ENCODE data around the gene CLTA. TPM values are rescaled to one million over a fixed set of nuclear protein-coding genes. Genes with fewer than 3 reads are reported as not detected.

Gene CLTA
- polyA plus RNA-seq, 1 experiment: 197 TPM

- no peaks in the 10 kb centered on the region for H3K27me3 ChIP-seq (ENCODE audit: control insufficient read depth, insufficient read depth, low read length)
- POLR2A ChIA-PET: no interaction called here
- no peak for DNase-seq (ENCODE audit: low read depth)
- H3K4me3 ChIP-seq (ENCODE audit: low read depth, low read length): no peak within 1 kb of the TSS
- TF ChIP-seq, protein P1, sequence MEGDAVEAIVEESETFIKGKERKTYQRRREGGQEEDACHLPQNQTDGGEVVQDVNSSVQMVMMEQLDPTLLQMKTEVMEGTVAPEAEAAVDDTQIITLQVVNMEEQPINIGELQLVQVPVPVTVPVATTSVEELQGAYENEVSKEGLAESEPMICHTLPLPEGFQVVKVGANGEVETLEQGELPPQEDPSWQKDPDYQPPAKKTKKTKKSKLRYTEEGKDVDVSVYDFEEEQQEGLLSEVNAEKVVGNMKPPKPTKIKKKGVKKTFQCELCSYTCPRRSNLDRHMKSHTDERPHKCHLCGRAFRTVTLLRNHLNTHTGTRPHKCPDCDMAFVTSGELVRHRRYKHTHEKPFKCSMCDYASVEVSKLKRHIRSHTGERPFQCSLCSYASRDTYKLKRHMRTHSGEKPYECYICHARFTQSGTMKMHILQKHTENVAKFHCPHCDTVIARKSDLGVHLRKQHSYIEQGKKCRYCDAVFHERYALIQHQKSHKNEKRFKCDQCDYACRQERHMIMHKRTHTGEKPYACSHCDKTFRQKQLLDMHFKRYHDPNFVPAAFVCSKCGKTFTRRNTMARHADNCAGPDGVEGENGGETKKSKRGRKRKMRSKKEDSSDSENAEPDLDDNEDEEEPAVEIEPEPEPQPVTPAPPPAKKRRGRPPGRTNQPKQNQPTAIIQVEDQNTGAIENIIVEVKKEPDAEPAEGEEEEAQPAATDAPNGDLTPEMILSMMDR (IDR thresholded peaks at IDR 0.05; ENCODE audit: insufficient read depth, low read depth, low read length): no peak
- CTCF ChIA-PET: interaction anchor here (4.5 to 7.4 kb wide), 2 partner anchors 21 to 67 kb away, joined by 32 to 43 read pairs; partner anchors contain the start of gene CLTA
- H3K36me3 ChIP-seq (ENCODE audit: control insufficient read depth, insufficient read depth, low read length): no peaks in the 10 kb centered on the region; the same call in 1 of the 2 replicates
Observed at GRCh38 chr9:36169166-36169565, 21.6 kb upstream of the CLTA start, which contains the start of gene CCIN. Gene CCIN, plus strand, starts transcription at chr9:36169388. Its CDS starts 115 bp downstream, at chr9:36169503.

DNA sequence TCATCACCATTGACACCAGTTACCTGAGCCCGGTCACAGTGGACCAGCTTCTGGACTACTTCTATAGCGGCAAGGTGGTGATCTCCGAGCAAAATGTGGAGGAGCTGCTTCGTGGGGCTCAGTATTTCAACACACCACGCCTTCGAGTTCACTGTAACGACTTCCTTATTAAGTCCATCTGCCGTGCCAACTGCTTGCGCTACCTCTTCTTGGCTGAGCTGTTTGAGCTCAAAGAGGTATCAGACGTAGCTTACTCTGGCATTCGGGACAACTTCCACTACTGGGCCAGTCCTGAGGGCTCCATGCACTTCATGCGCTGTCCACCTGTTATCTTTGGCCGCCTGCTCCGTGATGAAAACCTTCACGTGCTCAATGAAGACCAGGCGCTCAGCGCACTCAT, 21.0 kb upstream of the CLTA start:
- TF ChIP-seq, protein P1 (IDR thresholded peaks at IDR 0.05; ENCODE audit: insufficient read depth, low read depth, low read length): no peak
- Histone ChIP-seq H3K36me3 (ENCODE audit: control insufficient read depth, insufficient read depth, low read length) (no peaks in the 10 kb centered on the region; the same call in 1 of the 2 replicates), H3K4me3 (ENCODE audit: low read depth, low read length) (no peak overlapping the region), H3K27me3 (ENCODE audit: control insufficient read depth, insufficient read depth, low read length) (no peaks in the 10 kb centered on the region)
- POLR2A ChIA-PET: no interaction called here
- CTCF ChIA-PET: interaction anchor here (7.4 kb wide), 1 partner anchor 21 kb away, joined by 43 read pairs; the partner anchor contains the start of gene CLTA
- DNase-seq (ENCODE audit: low read depth): no peak

DNA sequence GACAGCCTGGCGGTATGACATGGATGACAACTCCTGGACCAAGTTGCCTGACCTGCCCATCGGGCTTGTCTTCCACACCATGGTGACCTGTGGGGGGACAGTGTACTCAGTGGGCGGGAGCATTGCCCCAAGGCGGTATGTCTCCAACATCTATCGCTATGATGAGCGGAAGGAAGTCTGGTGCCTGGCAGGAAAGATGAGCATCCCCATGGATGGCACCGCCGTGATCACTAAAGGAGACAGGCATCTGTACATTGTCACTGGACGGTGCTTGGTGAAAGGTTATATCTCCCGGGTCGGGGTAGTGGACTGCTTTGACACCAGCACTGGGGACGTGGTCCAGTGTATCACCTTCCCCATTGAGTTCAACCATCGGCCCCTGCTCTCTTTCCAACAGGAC, 20.2 kb upstream of the CLTA start:
- ChIA-PET CTCF (interaction anchor here (7.4 kb wide), 1 partner anchor 20 kb away, joined by 43 read pairs; the partner anchor contains the start of gene CLTA), POLR2A (no interaction called here)
- DNase-seq (ENCODE audit: low read depth): no peak
- Histone ChIP-seq H3K27me3 (ENCODE audit: control insufficient read depth, insufficient read depth, low read length) (no peaks in the 10 kb centered on the region), H3K4me3 (ENCODE audit: low read depth, low read length) (no peak overlapping the region), H3K36me3 (ENCODE audit: control insufficient read depth, insufficient read depth, low read length) (no peaks in the 10 kb centered on the region; the same call in 1 of the 2 replicates)
- TF ChIP-seq, protein P1 (IDR thresholded peaks at IDR 0.05; ENCODE audit: insufficient read depth, low read depth, low read length): no peak

DNA sequence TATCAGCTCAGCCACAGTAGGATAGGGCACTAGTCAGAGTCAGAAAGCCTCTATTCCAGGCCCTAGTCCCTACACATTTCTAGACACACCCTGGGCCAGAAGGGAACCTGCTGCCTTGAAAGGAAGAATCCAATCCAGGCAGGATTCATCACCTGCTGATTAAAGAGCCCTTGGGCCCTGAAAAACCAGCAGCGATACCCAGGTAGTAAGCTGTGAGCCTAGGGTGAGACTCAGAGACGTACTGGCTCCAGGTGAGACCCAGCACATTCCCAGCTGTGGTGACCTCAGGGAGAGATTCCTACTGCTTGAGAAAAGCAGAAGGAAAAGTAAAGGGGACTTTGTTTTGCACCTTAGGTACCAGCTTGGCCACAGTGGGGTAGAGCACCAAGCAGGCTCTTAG, 16.9 kb upstream of the CLTA start:
- H3K36me3 ChIP-seq (ENCODE audit: control insufficient read depth, insufficient read depth, low read length): no peaks in the 10 kb centered on the region; the same call in 1 of the 2 replicates
- no peak for DNase-seq (ENCODE audit: low read depth)
- TF ChIP-seq, protein P1 (IDR thresholded peaks at IDR 0.05; ENCODE audit: insufficient read depth, low read depth, low read length): no peak
- no peak overlapping the region for H3K4me3 ChIP-seq (ENCODE audit: low read depth, low read length)
- CTCF ChIA-PET: interaction anchor here (0.7 to 2.2 kb wide), 5 partner anchors 7 to 146 kb away, joined by 3 to 12 read pairs (median 5); no protein-coding TSS in a partner anchor
- H3K27me3 ChIP-seq (ENCODE audit: control insufficient read depth, insufficient read depth, low read length): no peaks in the 10 kb centered on the region
- POLR2A ChIA-PET: no interaction called here

- Histone ChIP-seq H3K4me3 (ENCODE audit: low read depth, low read length) (no peak overlapping the region), H3K36me3 (ENCODE audit: control insufficient read depth, insufficient read depth, low read length) (no peaks in the 10 kb centered on the region; the same call in 1 of the 2 replicates), H3K27me3 (ENCODE audit: control insufficient read depth, insufficient read depth, low read length) (no peaks in the 10 kb centered on the region)
- DNase-seq (ENCODE audit: low read depth): no peak
- ChIA-PET CTCF (interaction anchor here (1.7 to 2.2 kb wide), 4 partner anchors 8 to 16 kb away, joined by 5 to 12 read pairs (median 7); partner anchors contain the start of gene CLTA), POLR2A (no interaction called here)
- TF ChIP-seq, protein P1 (IDR thresholded peaks at IDR 0.05; ENCODE audit: insufficient read depth, low read depth, low read length): no peak
Observed at GRCh38 chr9:36174271-36174670, 16.4 kb upstream of the CLTA start.

All from BJ (cell line).